HL-60/S4 treated with retinoic acid at 250 ng/mL for 4 days and 3 days (cell line): ENCODE results near the gene OVAAL.

Experiments
- in situ Hi-C: fragments of 300-500 bp; cut with MboI; formaldehyde crosslinking; loops from 2 replicates; pipeline ENCODE4 v1.7.0; 2022; ENCODE audit warnings: low sequenced_read_pairs

OVAAL gene

GRCh38 chr1:180558664-180559063, at the start of gene OVAAL:
Gene OVAAL, plus strand, starts transcription at chr1:180558964.
- in situ Hi-C loops = no loop called here

GRCh38 chr1:180510882-180511281, 47.9 kb upstream of the OVAAL start:
- in situ Hi-C loops = loop anchor here (10.0 kb wide), 1 partner anchor 654 kb away; no protein-coding TSS in a partner anchor

GRCh38 chr1:180513531-180513930, 45.2 kb upstream of the OVAAL start:
- in situ Hi-C loops = loop anchor here (10.0 kb wide), 1 partner anchor 651 kb away; no protein-coding TSS in a partner anchor

DNA sequence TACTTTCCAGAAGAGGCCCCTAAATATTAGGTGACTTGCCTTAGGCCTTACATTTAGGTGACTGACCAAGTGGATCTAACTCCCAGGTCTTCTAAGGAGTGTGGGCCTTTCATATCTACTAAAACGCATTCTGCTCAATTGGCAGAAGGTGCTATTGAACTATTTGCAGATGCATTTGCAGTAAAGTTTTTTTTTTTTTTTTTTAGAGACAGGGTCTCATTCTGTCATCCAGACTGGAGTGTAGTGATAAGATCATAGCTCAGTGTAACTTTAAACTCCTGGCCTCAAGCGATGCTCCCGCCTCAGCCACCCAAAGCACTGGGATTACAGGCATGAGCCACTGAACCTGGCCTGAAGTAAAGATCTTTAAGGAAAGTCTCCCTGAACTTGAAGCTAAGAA, 43.4 kb upstream of the OVAAL start:
- in situ Hi-C loops = loop anchor here (10.0 kb wide), 1 partner anchor 649 kb away; no protein-coding TSS in a partner anchor

- in situ Hi-C loops = loop anchor here (10.0 kb wide), 1 partner anchor 649 kb away; no protein-coding TSS in a partner anchor
These were observed 42.8 kb upstream of the OVAAL start for GRCh38 chr1:180515857-180516388.

DNA sequence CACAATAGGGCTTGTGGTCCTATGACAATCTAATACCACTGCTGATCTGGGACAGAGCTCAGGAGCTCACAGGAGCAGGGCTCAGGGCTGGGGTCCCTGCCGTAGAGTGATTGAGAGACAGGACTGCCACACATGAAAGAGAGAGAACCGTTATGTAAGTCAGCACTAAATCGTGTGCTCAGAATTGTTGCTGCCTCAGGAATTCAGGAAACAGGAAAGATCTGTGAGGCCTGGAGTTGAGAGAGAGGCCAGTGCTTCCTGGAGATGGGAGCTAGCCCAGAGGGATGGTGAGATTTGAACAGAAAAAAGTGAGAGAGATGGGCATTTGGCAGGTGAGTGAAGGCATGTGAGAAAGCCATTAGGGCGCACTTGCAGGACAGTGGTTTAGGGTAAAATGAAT, 38.9 kb upstream of the OVAAL start:
- in situ Hi-C loops = loop anchor here (10.0 kb wide), 1 partner anchor 645 kb away; no protein-coding TSS in a partner anchor

- in situ Hi-C loops = no loop called here
These were observed 37.1 kb upstream of the OVAAL start for GRCh38 chr1:180521474-180522212.

DNA sequence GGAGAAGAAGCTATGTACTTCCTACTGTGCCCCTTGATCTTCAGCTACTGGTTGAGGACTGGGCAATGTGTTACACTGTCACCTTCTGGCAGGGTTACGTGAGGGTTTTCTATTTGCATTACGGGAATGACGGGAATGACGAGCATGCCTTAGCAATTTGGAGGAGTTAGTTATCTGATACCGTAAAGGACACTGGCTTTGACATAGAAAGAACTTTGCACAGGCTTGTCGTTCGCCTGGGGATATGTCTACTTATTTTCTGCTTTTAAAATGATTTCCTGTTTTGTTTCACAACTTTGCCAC, 36.6 kb upstream of the OVAAL start:
- in situ Hi-C loops = no loop called here

GRCh38 chr1:180524160-180524914, 34.4 kb upstream of the OVAAL start:
- in situ Hi-C loops = no loop called here

- in situ Hi-C loops = no loop called here
These were observed 33.6 kb upstream of the OVAAL start for GRCh38 chr1:180524915-180525714.

GRCh38 chr1:180525715-180526039, 33.1 kb upstream of the OVAAL start:
- in situ Hi-C loops = no loop called here

DNA sequence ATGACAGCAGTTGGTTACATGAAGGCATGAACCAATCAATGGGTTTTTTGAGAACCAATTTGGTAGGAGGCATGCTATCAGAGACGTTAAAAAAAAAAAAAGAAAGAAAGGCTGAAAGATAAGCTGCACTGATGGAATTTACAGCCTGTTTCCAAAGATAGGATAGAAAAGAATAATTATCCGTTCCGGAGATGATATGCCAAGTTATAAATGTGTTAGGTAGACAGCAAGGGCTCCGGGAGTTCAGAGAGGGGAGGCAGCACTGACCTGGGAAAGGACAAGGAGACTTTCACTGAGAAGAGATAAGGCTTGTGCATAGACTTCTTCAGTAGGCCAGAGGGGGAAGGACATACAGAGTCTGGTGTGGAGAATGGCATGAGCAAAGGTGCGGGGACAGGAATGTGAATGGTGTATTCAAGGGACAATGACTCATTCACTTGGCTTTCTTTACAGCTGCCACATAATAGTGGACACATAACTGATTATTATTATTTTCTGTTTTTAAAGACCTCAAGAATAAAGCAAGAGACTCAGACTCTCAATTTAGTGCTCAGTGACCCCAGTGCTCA, 31.6 kb upstream of the OVAAL start:
- in situ Hi-C loops = no loop called here

GRCh38 chr1:180528868-180529470, 29.8 kb upstream of the OVAAL start:
- in situ Hi-C loops = no loop called here

- in situ Hi-C loops = loop anchor here (10.0 kb wide), 1 partner anchor 324 kb away; no protein-coding TSS in a partner anchor
These were observed 28.3 kb upstream of the OVAAL start for GRCh38 chr1:180530501-180530900.

DNA sequence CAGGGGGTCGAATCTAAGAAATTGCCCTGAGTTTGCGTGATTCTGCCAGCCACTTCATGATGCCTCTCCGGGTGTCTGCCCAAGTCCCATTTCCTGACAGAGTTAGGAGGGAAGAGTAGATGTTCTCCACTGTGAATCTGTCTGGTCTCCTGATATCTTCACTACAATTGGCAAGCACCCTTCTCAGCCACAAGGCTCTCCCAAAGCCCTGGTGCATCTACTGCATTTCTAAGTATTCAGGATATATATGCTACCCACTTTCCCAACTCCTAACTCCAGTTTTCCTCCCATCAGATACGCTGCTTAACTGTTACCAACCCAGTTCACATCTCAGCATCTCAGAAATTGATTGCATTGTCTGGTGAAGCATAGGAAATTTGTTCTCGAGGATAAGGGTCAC, 25.9 kb upstream of the OVAAL start:
- in situ Hi-C loops = loop anchor here (10.0 kb wide), 1 partner anchor 322 kb away; no protein-coding TSS in a partner anchor

DNA sequence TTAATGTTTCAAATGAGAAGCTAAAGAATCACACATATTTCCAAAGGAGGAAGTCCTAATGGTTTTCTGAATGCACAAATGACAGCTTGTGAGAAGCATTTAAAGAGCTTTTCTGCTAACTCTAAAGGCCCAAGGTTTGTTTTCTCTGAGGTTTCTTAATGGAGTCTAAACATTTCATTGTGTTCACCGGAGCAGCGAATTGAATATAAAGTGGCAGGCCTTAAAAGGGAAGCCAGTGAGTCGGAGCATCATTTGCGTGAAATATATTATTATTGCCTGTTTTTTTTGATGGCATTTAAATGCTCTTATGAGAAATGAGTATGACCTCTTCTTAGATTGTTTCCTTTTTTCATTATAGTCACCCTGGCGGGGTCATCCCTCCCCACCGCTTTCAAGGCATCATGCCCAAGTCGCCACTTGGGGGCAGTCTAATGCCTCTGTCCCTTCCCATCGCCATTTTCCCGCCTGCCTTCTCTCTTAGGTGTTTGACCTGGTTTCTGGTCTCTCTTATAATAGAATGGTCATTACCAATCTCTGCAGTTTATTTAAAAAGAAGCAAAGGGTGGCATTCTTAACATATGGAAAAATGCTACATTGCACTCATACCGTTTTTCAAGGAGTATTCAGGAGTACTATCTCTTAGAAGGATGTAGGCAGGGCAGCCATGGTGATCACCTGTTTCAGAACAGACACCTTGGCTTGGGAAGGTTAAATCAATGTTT, 25.3 kb upstream of the OVAAL start:
- in situ Hi-C loops = loop anchor here (10.0 kb wide), 1 partner anchor 321 kb away; no protein-coding TSS in a partner anchor

GRCh38 chr1:180534214-180534613, 24.6 kb upstream of the OVAAL start:
- in situ Hi-C loops = loop anchor here (10.0 kb wide), 1 partner anchor 321 kb away; no protein-coding TSS in a partner anchor

GRCh38 chr1:180535418-180535999, 23.3 kb upstream of the OVAAL start:
- in situ Hi-C loops = loop anchor here (10.0 kb wide), 1 partner anchor 319 kb away; no protein-coding TSS in a partner anchor

DNA sequence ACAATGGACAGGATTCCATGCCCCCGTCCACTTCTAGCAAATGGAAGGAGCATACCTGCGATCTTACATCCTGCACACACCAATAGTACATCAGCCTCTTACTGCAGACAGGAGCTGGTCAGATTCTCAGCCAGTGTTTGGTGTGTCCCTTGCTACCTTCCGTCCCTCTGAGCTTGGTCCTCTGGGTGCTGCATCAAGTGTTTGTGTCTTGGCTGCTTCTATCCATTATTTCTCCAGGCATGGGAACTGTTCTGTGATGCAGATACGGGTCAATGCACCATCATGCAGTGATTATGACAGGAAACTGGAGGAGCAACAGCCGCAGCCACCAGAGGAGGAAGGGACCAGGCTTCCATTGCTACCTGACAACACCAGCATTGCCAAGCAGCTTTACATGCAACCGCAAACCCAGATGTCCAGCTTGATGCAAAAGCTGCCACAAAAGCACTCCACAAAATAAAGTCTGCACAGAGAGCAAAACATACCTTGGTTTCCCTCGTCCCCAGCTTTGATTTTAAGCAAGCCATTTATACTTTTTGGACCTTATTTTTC, 21.9 kb upstream of the OVAAL start:
- in situ Hi-C loops = loop anchor here (10.0 kb wide), 1 partner anchor 318 kb away; no protein-coding TSS in a partner anchor
